ENCODE results near the gene DOCK3.

The DOCK3 gene

GRCh38 chr3:50650018-50650417 is 24.7 kb upstream of the DOCK3 start:
- TF ChIP-seq CTCF (IDR thresholded peaks at IDR 0.05; ENCODE audit: extremely low read depth, missing control alignments), result no peak
- DNase-seq (ENCODE audit: low spot score), result no peak

GRCh38 chr3:50651445-50651844 is 23.3 kb upstream of the DOCK3 start:
- no peak for DNase-seq (ENCODE audit: low spot score)
- no peak for TF ChIP-seq CTCF (IDR thresholded peaks at IDR 0.05; ENCODE audit: extremely low read depth, missing control alignments)

- TF ChIP-seq CTCF (IDR thresholded peaks at IDR 0.05; ENCODE audit: extremely low read depth, missing control alignments), result no peak
- DNase-seq (ENCODE audit: low spot score), result no peak
Measured at GRCh38 chr3:50651920-50652529, 22.7 kb upstream of the DOCK3 start.

- DNase-seq (ENCODE audit: low spot score), result peak; percentile 56
- peak; percentile 33 for TF ChIP-seq CTCF (IDR thresholded peaks at IDR 0.05; ENCODE audit: extremely low read depth, missing control alignments)
Measured at GRCh38 chr3:50652709-50653108, 22.0 kb upstream of the DOCK3 start.

GRCh38 chr3:50653937-50654595 is 20.7 kb upstream of the DOCK3 start:
- no peak for TF ChIP-seq CTCF (IDR thresholded peaks at IDR 0.05; ENCODE audit: extremely low read depth, missing control alignments)
- no peak for DNase-seq (ENCODE audit: low spot score)

- no peak for DNase-seq (ENCODE audit: low spot score)
- TF ChIP-seq CTCF (IDR thresholded peaks at IDR 0.05; ENCODE audit: extremely low read depth, missing control alignments), result no peak
Measured at GRCh38 chr3:50655009-50655830, 19.5 kb upstream of the DOCK3 start.

All from GM20000 (cell line).